ENCODE measurements around the gene BLMH. TPM values are rescaled to one million over a fixed set of nuclear protein-coding genes. Genes with fewer than 3 reads are reported as not detected.

The BLMH gene
- total and polyA plus RNA-seq, 4 donors: 45.3 to 63.7 (median 57.8) TPM

- WGBS (ENCODE audit: insufficient coverage): no CpG with 5 or more reads among the region's 4 CpGs
- Histone ChIP-seq H3K27me3 (ENCODE audit: control insufficient read depth, insufficient read depth, low read length) (no peaks in the 10 kb centered on the region), H3K36me3 (ENCODE audit: control insufficient read depth, insufficient read depth, low read length) (no peaks in the 10 kb centered on the region), H3K27ac (ENCODE audit: low read depth, low read length) (no peak overlapping the region), H3K9me3 (ENCODE audit: control insufficient read depth, insufficient read depth, low read length) (no peaks in the 10 kb centered on the region), H3K4me1 (ENCODE audit: control insufficient read depth, insufficient read depth, low read length) (no peaks in the 10 kb centered on the region), H3K4me3 (ENCODE audit: low read depth, low read length) (no peak overlapping the region)
- DNase-seq (ENCODE audit: low read depth in 4 of 6, low spot score in 6 of 6): no peak
These were observed 40.4 kb upstream of the BLMH start for GRCh38 chr17:30332057-30332542.

- WGBS (ENCODE audit: insufficient coverage): no CpG with 5 or more reads among the region's 1 CpG
- H3K9me3 ChIP-seq (ENCODE audit: control insufficient read depth, insufficient read depth, low read length): no peaks in the 10 kb centered on the region
These were observed 35.1 kb upstream of the BLMH start for GRCh38 chr17:30326809-30327208.

GRCh38 chr17:30324723-30325122 lies 33.0 kb upstream of the BLMH start:
- Histone ChIP-seq H3K36me3 (ENCODE audit: control insufficient read depth, insufficient read depth, low read length) (no peaks in the 10 kb centered on the region), H3K9me3 (ENCODE audit: control insufficient read depth, insufficient read depth, low read length) (no peaks in the 10 kb centered on the region), H3K27ac (ENCODE audit: low read depth, low read length) (no peak overlapping the region), H3K4me3 (ENCODE audit: low read depth, low read length) (no peak overlapping the region), H3K4me1 (ENCODE audit: control insufficient read depth, insufficient read depth, low read length) (no peaks in the 10 kb centered on the region), H3K27me3 (ENCODE audit: control insufficient read depth, insufficient read depth, low read length) (no peaks in the 10 kb centered on the region)
- DNase-seq (ENCODE audit: low read depth in 4 of 6, low spot score in 6 of 6): no peak
- WGBS (ENCODE audit: insufficient coverage): 58% methylated on average over 3 of the region's 7 CpGs

More at GRCh38 chr17:30326809-30327208, 35.1 kb upstream of the BLMH start:
- H3K4me1 ChIP-seq (ENCODE audit: control insufficient read depth, insufficient read depth, low read length): no peaks in the 10 kb centered on the region
- H3K27ac ChIP-seq (ENCODE audit: low read depth, low read length): no peak overlapping the region
- H3K36me3 ChIP-seq (ENCODE audit: control insufficient read depth, insufficient read depth, low read length): no peaks in the 10 kb centered on the region
- H3K4me3 ChIP-seq (ENCODE audit: low read depth, low read length): no peak overlapping the region
- no peaks in the 10 kb centered on the region for H3K27me3 ChIP-seq (ENCODE audit: control insufficient read depth, insufficient read depth, low read length)
- DNase-seq (ENCODE audit: low read depth in 4 of 6, low spot score in 6 of 6): peak in 1 of 6 donors; percentile 61

- Histone ChIP-seq H3K4me3 (ENCODE audit: low read depth, low read length) (no peak overlapping the region), H3K27me3 (ENCODE audit: control insufficient read depth, insufficient read depth, low read length) (no peaks in the 10 kb centered on the region), H3K27ac (ENCODE audit: low read depth, low read length) (no peak overlapping the region), H3K9me3 (ENCODE audit: control insufficient read depth, insufficient read depth, low read length) (no peaks in the 10 kb centered on the region), H3K36me3 (ENCODE audit: control insufficient read depth, insufficient read depth, low read length) (no peaks in the 10 kb centered on the region), H3K4me1 (ENCODE audit: control insufficient read depth, insufficient read depth, low read length) (no peaks in the 10 kb centered on the region)
- no peak for DNase-seq (ENCODE audit: low read depth in 4 of 6, low spot score in 6 of 6)
These were observed 32.2 kb upstream of the BLMH start for GRCh38 chr17:30323895-30324319.

- no peak for DNase-seq (ENCODE audit: low read depth in 4 of 6, low spot score in 6 of 6)
- no peaks in the 10 kb centered on the region for H3K27me3 ChIP-seq (ENCODE audit: control insufficient read depth, insufficient read depth, low read length)
- no peaks in the 10 kb centered on the region for H3K36me3 ChIP-seq (ENCODE audit: control insufficient read depth, insufficient read depth, low read length)
- H3K9me3 ChIP-seq (ENCODE audit: control insufficient read depth, insufficient read depth, low read length): no peaks in the 10 kb centered on the region
- no peak overlapping the region for H3K4me3 ChIP-seq (ENCODE audit: low read depth, low read length)
- WGBS (ENCODE audit: insufficient coverage): 66% methylated on average over 4 of the region's 5 CpGs
- no peaks in the 10 kb centered on the region for H3K4me1 ChIP-seq (ENCODE audit: control insufficient read depth, insufficient read depth, low read length)
- H3K27ac ChIP-seq (ENCODE audit: low read depth, low read length): no peak overlapping the region
These were observed 31.6 kb upstream of the BLMH start for GRCh38 chr17:30323262-30323894.

GRCh38 chr17:30321314-30321713 lies 29.6 kb upstream of the BLMH start:
- Histone ChIP-seq H3K4me3 (ENCODE audit: low read depth, low read length) (no peak overlapping the region), H3K36me3 (ENCODE audit: control insufficient read depth, insufficient read depth, low read length) (no peaks in the 10 kb centered on the region), H3K9me3 (ENCODE audit: control insufficient read depth, insufficient read depth, low read length) (no peaks in the 10 kb centered on the region), H3K27me3 (ENCODE audit: control insufficient read depth, insufficient read depth, low read length) (no peaks in the 10 kb centered on the region), H3K27ac (ENCODE audit: low read depth, low read length) (no peak overlapping the region), H3K4me1 (ENCODE audit: control insufficient read depth, insufficient read depth, low read length) (no peaks in the 10 kb centered on the region)
- no peak for DNase-seq (ENCODE audit: low read depth in 4 of 6, low spot score in 6 of 6)
- 89% methylated on average over 3 of the region's 4 CpGs for WGBS (ENCODE audit: insufficient coverage)

GRCh38 chr17:30318155-30318554 lies 26.4 kb upstream of the BLMH start:
- DNase-seq (ENCODE audit: low read depth in 4 of 6, low spot score in 6 of 6): peak in 2 of 6 donors; percentile 14 to 26
- H3K4me3 ChIP-seq (ENCODE audit: low read depth, low read length): no peak overlapping the region
- H3K36me3 ChIP-seq (ENCODE audit: control insufficient read depth, insufficient read depth, low read length): no peaks in the 10 kb centered on the region
- H3K9me3 ChIP-seq (ENCODE audit: control insufficient read depth, insufficient read depth, low read length): no peaks in the 10 kb centered on the region
- WGBS (ENCODE audit: insufficient coverage): 18% methylated on average over 2 of the region's 3 CpGs
- no peaks in the 10 kb centered on the region for H3K4me1 ChIP-seq (ENCODE audit: control insufficient read depth, insufficient read depth, low read length)
- no peak overlapping the region for H3K27ac ChIP-seq (ENCODE audit: low read depth, low read length)
- no peaks in the 10 kb centered on the region for H3K27me3 ChIP-seq (ENCODE audit: control insufficient read depth, insufficient read depth, low read length)

GRCh38 chr17:30316736-30317135 lies 25.0 kb upstream of the BLMH start:
- Histone ChIP-seq H3K4me1 (ENCODE audit: control insufficient read depth, insufficient read depth, low read length) (no peaks in the 10 kb centered on the region), H3K36me3 (ENCODE audit: control insufficient read depth, insufficient read depth, low read length) (no peaks in the 10 kb centered on the region), H3K4me3 (ENCODE audit: low read depth, low read length) (no peak overlapping the region), H3K27me3 (ENCODE audit: control insufficient read depth, insufficient read depth, low read length) (no peaks in the 10 kb centered on the region), H3K9me3 (ENCODE audit: control insufficient read depth, insufficient read depth, low read length) (no peaks in the 10 kb centered on the region), H3K27ac (ENCODE audit: low read depth, low read length) (no peak overlapping the region)
- no peak for DNase-seq (ENCODE audit: low read depth in 4 of 6, low spot score in 6 of 6)
- no CpG with 5 or more reads among the region's 1 CpG for WGBS (ENCODE audit: insufficient coverage)

GRCh38 chr17:30315106-30315505 lies 23.4 kb upstream of the BLMH start:
- Histone ChIP-seq H3K27ac (ENCODE audit: low read depth, low read length) (no peak overlapping the region), H3K27me3 (ENCODE audit: control insufficient read depth, insufficient read depth, low read length) (no peaks in the 10 kb centered on the region), H3K36me3 (ENCODE audit: control insufficient read depth, insufficient read depth, low read length) (no peaks in the 10 kb centered on the region), H3K4me3 (ENCODE audit: low read depth, low read length) (no peak overlapping the region), H3K9me3 (ENCODE audit: control insufficient read depth, insufficient read depth, low read length) (no peaks in the 10 kb centered on the region), H3K4me1 (ENCODE audit: control insufficient read depth, insufficient read depth, low read length) (no peaks in the 10 kb centered on the region)
- whole genome bisulfite sequencing (ENCODE audit: insufficient coverage): 83% methylated on average over 1 of the region's 2 CpGs
- peak in 1 of 6 donors; percentile 81 for DNase-seq (ENCODE audit: low read depth in 4 of 6, low spot score in 6 of 6)

GRCh38 chr17:30314474-30314873 lies 22.7 kb upstream of the BLMH start:
- Histone ChIP-seq H3K4me3 (ENCODE audit: low read depth, low read length) (no peak overlapping the region), H3K9me3 (ENCODE audit: control insufficient read depth, insufficient read depth, low read length) (no peaks in the 10 kb centered on the region), H3K27me3 (ENCODE audit: control insufficient read depth, insufficient read depth, low read length) (no peaks in the 10 kb centered on the region), H3K27ac (ENCODE audit: low read depth, low read length) (no peak overlapping the region), H3K36me3 (ENCODE audit: control insufficient read depth, insufficient read depth, low read length) (no peaks in the 10 kb centered on the region), H3K4me1 (ENCODE audit: control insufficient read depth, insufficient read depth, low read length) (no peaks in the 10 kb centered on the region)
- no CpG with 5 or more reads among the region's 1 CpG for whole genome bisulfite sequencing (ENCODE audit: insufficient coverage)
- DNase-seq (ENCODE audit: low read depth in 4 of 6, low spot score in 6 of 6): no peak
